SU-DHL-6 (cell line): ENCODE results near the gene NEMF.

Experiments
- CTCF ChIP-seq: fragments of 200-600 bp; sonication (generic); IDR thresholded peaks from one replicate; pipeline ENCODE4 v1.5.1; 2017; ENCODE audit warnings: antibody characterized with exemption, mild to moderate bottlenecking, low read length, moderate library complexity; ENCODE audit not compliant: insufficient read depth, poor library complexity, severe bottlenecking
- EZH2phosphoT487 ChIP-seq: fragments of 200-600 bp; sonication (generic), shearing (Covaris generic); conservative IDR thresholded peaks from 2 replicates; pipeline ENCODE4 v1.6.1; 2018; ENCODE audit warnings: mild to moderate bottlenecking, antibody characterized with exemption, low read length, moderate library complexity, mixed read lengths

GRCh38 chr14:49769581-49770211 is 82.9 kb downstream of the NEMF start:
- TF ChIP-seq CTCF = no peak
- no peak for TF ChIP-seq EZH2phosphoT487
